Muscle layer of colon (tissue), 2 donors: ENCODE measurements around the gene NOXRED1.

Experiments used
- H3K27ac ChIP-seq: one replicate; pipeline ENCODE4 v1.7.0; 2013; ENCODE audit warnings: low read depth, mild to moderate bottlenecking, low read length, moderate library complexity
- H3K27me3 ChIP-seq, 2 donors: one replicate each; pipeline ENCODE4 v1.7.0; 2013; ENCODE audit warnings: low read length in 2 of 2, mild to moderate bottlenecking in 2 of 2; ENCODE audit not compliant: insufficient read depth in 2 of 2, control insufficient read depth in 1 of 2
- H3K36me3 ChIP-seq: one replicate; pipeline ENCODE4 v1.7.0; 2013; ENCODE audit warnings: mild to moderate bottlenecking, low read length; ENCODE audit not compliant: insufficient read depth
- H3K4me1 ChIP-seq: one replicate; pipeline ENCODE4 v1.7.0; 2013; ENCODE audit warnings: mild to moderate bottlenecking, low read length; ENCODE audit not compliant: insufficient read depth
- H3K4me3 ChIP-seq, 2 donors: one replicate each; pipeline ENCODE4 v1.7.0; 2013; ENCODE audit warnings: low read length in 2 of 2, low read depth in 1 of 2, mild to moderate bottlenecking in 1 of 2, moderate library complexity in 1 of 2
- H3K9ac ChIP-seq: one replicate; pipeline ENCODE4 v1.7.0; 2013; ENCODE audit warnings: low read length
- H3K9me3 ChIP-seq: one replicate; pipeline ENCODE4 v1.7.0; 2013; ENCODE audit warnings: mild to moderate bottlenecking, low read length
- donor health status: abdominal sarcoma.
- donor health status: Adenocarcinoma of cecum.

NOXRED1 gene

GRCh38 chr14:77369285-77369684 is 54.0 kb downstream of the NOXRED1 start:
- H3K9ac ChIP-seq: no peak overlapping the region
- H3K27me3 ChIP-seq: no peaks in the 10 kb centered on the region
- H3K4me1 ChIP-seq: no peaks in the 10 kb centered on the region
- no peaks in the 10 kb centered on the region for H3K36me3 ChIP-seq
- H3K27ac ChIP-seq: no peak overlapping the region
- no peak overlapping the region for H3K4me3 ChIP-seq
- H3K9me3 ChIP-seq: no peaks in the 10 kb centered on the region

GRCh38 chr14:77364146-77364545 is 59.2 kb downstream of the NOXRED1 start:
- no peak overlapping the region for H3K9ac ChIP-seq
- H3K27me3 ChIP-seq: no peaks in the 10 kb centered on the region
- no peaks in the 10 kb centered on the region for H3K36me3 ChIP-seq
- H3K27ac ChIP-seq: no peak overlapping the region
- no peak overlapping the region for H3K4me3 ChIP-seq
- H3K9me3 ChIP-seq: no peaks in the 10 kb centered on the region
- no peaks in the 10 kb centered on the region for H3K4me1 ChIP-seq

GRCh38 chr14:77359626-77360025 is 63.7 kb downstream of the NOXRED1 start:
- no peak overlapping the region for H3K4me3 ChIP-seq
- H3K9me3 ChIP-seq: no peaks in the 10 kb centered on the region
- H3K9ac ChIP-seq: no peak overlapping the region
- H3K27me3 ChIP-seq: no peaks in the 10 kb centered on the region
- H3K36me3 ChIP-seq: no peaks in the 10 kb centered on the region
- no peaks in the 10 kb centered on the region for H3K4me1 ChIP-seq
- no peak overlapping the region for H3K27ac ChIP-seq

GRCh38 chr14:77356899-77357298 is 66.4 kb downstream of the NOXRED1 start:
- Histone ChIP-seq H3K9ac (no peak overlapping the region), H3K9me3 (no peaks in the 10 kb centered on the region), H3K36me3 (no peaks in the 10 kb centered on the region), H3K27me3 (no peaks in the 10 kb centered on the region), H3K4me1 (no peaks in the 10 kb centered on the region), H3K27ac (no peak overlapping the region), H3K4me3 (no peak overlapping the region)

GRCh38 chr14:77355811-77356210 is 67.5 kb downstream of the NOXRED1 start:
- H3K27ac ChIP-seq: no peak overlapping the region
- no peaks in the 10 kb centered on the region for H3K9me3 ChIP-seq
- no peak overlapping the region for H3K9ac ChIP-seq
- H3K36me3 ChIP-seq: no peaks in the 10 kb centered on the region
- no peaks in the 10 kb centered on the region for H3K4me1 ChIP-seq
- no peak overlapping the region for H3K4me3 ChIP-seq
- no peaks in the 10 kb centered on the region for H3K27me3 ChIP-seq

- Histone ChIP-seq H3K9ac (no peak overlapping the region), H3K27ac (no peak overlapping the region), H3K36me3 (peaks cover 7% of the 10 kb centered on the region), H3K9me3 (no peaks in the 10 kb centered on the region), H3K4me3 (no peak overlapping the region), H3K27me3 (no peaks in the 10 kb centered on the region), H3K4me1 (no peaks in the 10 kb centered on the region)
Observed at GRCh38 chr14:77353469-77354141, 69.7 kb downstream of the NOXRED1 start.

- H3K4me3 ChIP-seq: no peak overlapping the region
- no peak overlapping the region for H3K27ac ChIP-seq
- no peaks in the 10 kb centered on the region for H3K4me1 ChIP-seq
- no peaks in the 10 kb centered on the region for H3K27me3 ChIP-seq
- H3K9ac ChIP-seq: no peak overlapping the region
- H3K36me3 ChIP-seq: peaks cover 17% of the 10 kb centered on the region
- no peaks in the 10 kb centered on the region for H3K9me3 ChIP-seq
Observed at GRCh38 chr14:77347751-77348150, 75.6 kb downstream of the NOXRED1 start.

- H3K4me1 ChIP-seq: no peaks in the 10 kb centered on the region
- H3K27ac ChIP-seq: no peak overlapping the region
- no peaks in the 10 kb centered on the region for H3K9me3 ChIP-seq
- no peaks in the 10 kb centered on the region for H3K27me3 ChIP-seq
- no peak overlapping the region for H3K9ac ChIP-seq
- H3K4me3 ChIP-seq: no peak overlapping the region
- peaks cover 27% of the 10 kb centered on the region for H3K36me3 ChIP-seq
Observed at GRCh38 chr14:77346495-77346894, 76.8 kb downstream of the NOXRED1 start.

- Histone ChIP-seq H3K36me3 (peaks cover 31% of the 10 kb centered on the region), H3K4me1 (no peaks in the 10 kb centered on the region), H3K27ac (no peak overlapping the region), H3K9me3 (no peaks in the 10 kb centered on the region), H3K27me3 (no peaks in the 10 kb centered on the region), H3K9ac (no peak overlapping the region), H3K4me3 (no peak overlapping the region)
Observed at GRCh38 chr14:77344377-77344996, 78.8 kb downstream of the NOXRED1 start.
